ENCODE data around the gene CDC14B. TPM values are rescaled to one million over a fixed set of nuclear protein-coding genes. Genes with fewer than 3 reads are reported as not detected.

The CDC14B gene
- total and polyA plus RNA-seq, 2 donors (not counting 1 experiment from before 2014, with no cell fraction given): 2.8 to 8.5 TPM

DNA sequence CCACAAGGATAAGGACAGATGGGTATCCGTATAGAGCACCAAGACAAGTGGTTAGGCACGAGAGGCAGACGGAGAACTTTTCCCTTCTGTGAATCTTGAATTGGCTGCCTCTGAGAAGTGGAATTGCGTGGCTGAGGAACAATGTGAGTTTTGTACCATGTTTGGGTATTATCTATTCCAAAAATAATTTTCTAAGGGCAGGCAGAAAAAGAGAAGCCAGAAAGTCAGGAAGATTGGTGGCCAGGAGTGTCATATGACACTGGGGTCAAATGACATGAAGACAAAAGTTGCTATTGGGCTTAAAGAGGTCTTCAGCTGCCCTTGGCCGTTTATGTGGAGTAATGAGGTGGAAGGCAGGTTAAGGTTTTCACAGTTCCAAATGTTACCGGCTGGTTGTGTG lies 155.2 kb downstream of the CDC14B start:
- H3K27me3 ChIP-seq (replicated peaks in 1 of 4; ENCODE audit: control extremely low read depth in 1 of 4, control insufficient read depth in 3 of 4, insufficient read depth in 4 of 4, low read length in 3 of 4): no peaks in the 10 kb centered on the region
- peaks cover 0 to 3% of the 10 kb centered on the region in 2 experiments for H3K36me3 ChIP-seq (replicated peaks in 1 of 2; ENCODE audit: control extremely low read depth in 1 of 2, control insufficient read depth in 1 of 2, extremely low read depth in 1 of 2, insufficient read depth in 2 of 2, low read length in 1 of 2)
- H3K79me2 ChIP-seq (ENCODE audit: control insufficient read depth, insufficient read depth, low read length): no peaks in the 10 kb centered on the region
- H3K4me1 ChIP-seq (ENCODE audit: control insufficient read depth in 2 of 2, insufficient read depth in 2 of 2, low read length in 2 of 2): no peaks in the 10 kb centered on the region
- TF ChIP-seq EZH2 (IDR thresholded peaks at IDR 0.05; ENCODE audit: borderline replicate concordance, insufficient read depth, low read depth, low read length, poor library complexity, severe bottlenecking): no peak
- TF ChIP-seq, protein P1, sequence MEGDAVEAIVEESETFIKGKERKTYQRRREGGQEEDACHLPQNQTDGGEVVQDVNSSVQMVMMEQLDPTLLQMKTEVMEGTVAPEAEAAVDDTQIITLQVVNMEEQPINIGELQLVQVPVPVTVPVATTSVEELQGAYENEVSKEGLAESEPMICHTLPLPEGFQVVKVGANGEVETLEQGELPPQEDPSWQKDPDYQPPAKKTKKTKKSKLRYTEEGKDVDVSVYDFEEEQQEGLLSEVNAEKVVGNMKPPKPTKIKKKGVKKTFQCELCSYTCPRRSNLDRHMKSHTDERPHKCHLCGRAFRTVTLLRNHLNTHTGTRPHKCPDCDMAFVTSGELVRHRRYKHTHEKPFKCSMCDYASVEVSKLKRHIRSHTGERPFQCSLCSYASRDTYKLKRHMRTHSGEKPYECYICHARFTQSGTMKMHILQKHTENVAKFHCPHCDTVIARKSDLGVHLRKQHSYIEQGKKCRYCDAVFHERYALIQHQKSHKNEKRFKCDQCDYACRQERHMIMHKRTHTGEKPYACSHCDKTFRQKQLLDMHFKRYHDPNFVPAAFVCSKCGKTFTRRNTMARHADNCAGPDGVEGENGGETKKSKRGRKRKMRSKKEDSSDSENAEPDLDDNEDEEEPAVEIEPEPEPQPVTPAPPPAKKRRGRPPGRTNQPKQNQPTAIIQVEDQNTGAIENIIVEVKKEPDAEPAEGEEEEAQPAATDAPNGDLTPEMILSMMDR (IDR thresholded peaks at IDR 0.05): no peak
- no peak overlapping the region for H3K4me3 ChIP-seq (ENCODE audit: control extremely low read depth in 1 of 5, extremely low read depth in 1 of 5, insufficient read depth in 1 of 5, low read depth in 2 of 5, low read length in 4 of 5)
- no peak overlapping the region for H3K4me3 Mint-ChIP-seq
- WGBS (ENCODE audit: insufficient coverage): 100% methylated on average over 1 of the region's 6 CpGs
- H3K9me3 ChIP-seq (ENCODE audit: control extremely low read depth in 1 of 3, control insufficient read depth in 2 of 3, insufficient read depth in 1 of 3, low read length in 2 of 3): no peaks in the 10 kb centered on the region
- POLR2A ChIA-PET: interaction anchor here (0.5 kb wide), 1 partner anchor 81 kb away, joined by 5 read pairs; no protein-coding TSS in a partner anchor
- no peaks in the 10 kb centered on the region for H3K4me1 Mint-ChIP-seq
- no peak overlapping the region for H3K27ac Mint-ChIP-seq
- no peak overlapping the region for H3K9ac ChIP-seq (ENCODE audit: low read length)
- H3K4me2 ChIP-seq (replicated peaks; ENCODE audit: low read depth, low read length, poor library complexity, severe bottlenecking): no peak overlapping the region
- intact Hi-C loops (cut with micrococcal nuclease): no loop called here
- H2AFZ ChIP-seq (ENCODE audit: insufficient read depth, low read depth, low read length, poor library complexity, severe bottlenecking): no peak overlapping the region
- H4K20me1 ChIP-seq (ENCODE audit: control insufficient read depth, insufficient read depth, low read length, poor library complexity, severe bottlenecking): no peaks in the 10 kb centered on the region
- no peak for ATAC-seq (ENCODE audit: low read depth)
- no peak overlapping the region for H3K27ac ChIP-seq (ENCODE audit: low read length in 2 of 2)
- no peak for DNase-seq
- CTCF ChIA-PET: no interaction called here
- no peaks in the 10 kb centered on the region for H3K9me3 Mint-ChIP-seq (ENCODE audit: insufficient read depth)
- no peaks in the 10 kb centered on the region for H3K27me3 Mint-ChIP-seq

DNA sequence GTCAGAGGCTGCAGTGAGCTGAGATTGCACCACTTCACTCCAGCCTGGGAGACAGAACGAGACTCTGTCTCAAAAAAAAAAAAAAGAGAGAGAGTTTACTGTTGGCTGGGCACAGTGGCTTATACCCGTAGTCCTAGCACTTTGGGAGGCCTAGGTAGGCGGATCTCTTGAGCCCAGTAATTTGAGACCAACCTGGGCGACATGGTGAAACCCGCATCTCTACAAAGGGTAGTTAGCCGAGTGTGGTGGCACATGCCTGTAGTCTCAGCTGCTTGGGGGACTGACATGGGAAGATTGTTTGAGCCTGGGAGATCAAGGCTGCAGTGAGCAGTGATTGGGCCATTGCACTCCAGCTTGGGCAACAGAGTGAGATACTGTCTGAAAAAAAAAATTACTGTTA lies 157.1 kb downstream of the CDC14B start:
- POLR2A ChIA-PET: no interaction called here

More for the DNA sequence above, 157.1 kb downstream of the CDC14B start:
- DNase-seq (no peak), ATAC-seq (ENCODE audit: low read depth) (no peak)
- H3K36me3 ChIP-seq (replicated peaks in 1 of 2; ENCODE audit: control extremely low read depth in 1 of 2, control insufficient read depth in 1 of 2, extremely low read depth in 1 of 2, insufficient read depth in 2 of 2, low read length in 1 of 2): no peaks in the 10 kb centered on the region
- H3K27ac ChIP-seq (ENCODE audit: low read length in 2 of 2): no peak overlapping the region
- no peak overlapping the region for H3K4me3 Mint-ChIP-seq
- no peaks in the 10 kb centered on the region for H3K27me3 ChIP-seq (replicated peaks in 1 of 4; ENCODE audit: control extremely low read depth in 1 of 4, control insufficient read depth in 3 of 4, insufficient read depth in 4 of 4, low read length in 3 of 4)
- 98% methylated on average over 6 of the region's 6 CpGs for WGBS (ENCODE audit: insufficient coverage)
- CTCF ChIA-PET: no interaction called here
- intact Hi-C loops (cut with micrococcal nuclease): no loop called here
- H3K79me2 ChIP-seq (ENCODE audit: control insufficient read depth, insufficient read depth, low read length): no peaks in the 10 kb centered on the region
- no peaks in the 10 kb centered on the region for H4K20me1 ChIP-seq (ENCODE audit: control insufficient read depth, insufficient read depth, low read length, poor library complexity, severe bottlenecking)
- no peak overlapping the region for H2AFZ ChIP-seq (ENCODE audit: insufficient read depth, low read depth, low read length, poor library complexity, severe bottlenecking)
- no peaks in the 10 kb centered on the region for H3K4me1 Mint-ChIP-seq
- no peaks in the 10 kb centered on the region for H3K9me3 ChIP-seq (ENCODE audit: control extremely low read depth in 1 of 3, control insufficient read depth in 2 of 3, insufficient read depth in 1 of 3, low read length in 2 of 3)
- no peak overlapping the region for H3K4me2 ChIP-seq (replicated peaks; ENCODE audit: low read depth, low read length, poor library complexity, severe bottlenecking)
- H3K9me3 Mint-ChIP-seq (ENCODE audit: insufficient read depth): no peaks in the 10 kb centered on the region
- no peak overlapping the region for H3K4me3 ChIP-seq (ENCODE audit: control extremely low read depth in 1 of 5, extremely low read depth in 1 of 5, insufficient read depth in 1 of 5, low read depth in 2 of 5, low read length in 4 of 5)
- no peak overlapping the region for H3K9ac ChIP-seq (ENCODE audit: low read length)
- no peaks in the 10 kb centered on the region for H3K27me3 Mint-ChIP-seq
- TF ChIP-seq, protein P1 (IDR thresholded peaks at IDR 0.05): no peak
- H3K4me1 ChIP-seq (ENCODE audit: control insufficient read depth in 2 of 2, insufficient read depth in 2 of 2, low read length in 2 of 2): no peaks in the 10 kb centered on the region
- H3K27ac Mint-ChIP-seq: no peak overlapping the region

Measured in B cell (primary cell).